ENCODE results near the gene SLC26A1.

The SLC26A1 gene

GRCh38 chr4:952881-953573, 40.2 kb downstream of the SLC26A1 start:
- no peak for TF ChIP-seq REST (IDR thresholded peaks at IDR 0.05; ENCODE audit: insufficient read depth in 1 of 2, low read depth in 2 of 2, low read length in 2 of 2)
- no peak for TF ChIP-seq TAF1 (IDR thresholded peaks at IDR 0.05; ENCODE audit: borderline replicate concordance, insufficient read depth, low read length)
- no peak for TF ChIP-seq POLR2AphosphoS5 (IDR thresholded peaks at IDR 0.05; ENCODE audit: low read depth, low read length)
- no peak for TF ChIP-seq FOXP2 (optimal IDR thresholded peaks at IDR 0.05; ENCODE audit: borderline replicate concordance, extremely low read depth, extremely low read length, insufficient read depth)
- no peak for TF ChIP-seq SIN3A (IDR thresholded peaks at IDR 0.05; ENCODE audit: borderline replicate concordance, insufficient read depth, low read length)

GRCh38 chr4:951594-952468, 41.4 kb downstream of the SLC26A1 start:
- TF ChIP-seq REST (IDR thresholded peaks at IDR 0.05; ENCODE audit: insufficient read depth in 1 of 2, low read depth in 2 of 2, low read length in 2 of 2) (no peak), TAF1 (IDR thresholded peaks at IDR 0.05; ENCODE audit: borderline replicate concordance, insufficient read depth, low read length) (no peak), FOXP2 (optimal IDR thresholded peaks at IDR 0.05; ENCODE audit: borderline replicate concordance, extremely low read depth, extremely low read length, insufficient read depth) (no peak), SIN3A (IDR thresholded peaks at IDR 0.05; ENCODE audit: borderline replicate concordance, insufficient read depth, low read length) (no peak), POLR2AphosphoS5 (IDR thresholded peaks at IDR 0.05; ENCODE audit: low read depth, low read length) (no peak)

GRCh38 chr4:951186-951585, 42.0 kb downstream of the SLC26A1 start:
- TF ChIP-seq POLR2AphosphoS5 (IDR thresholded peaks at IDR 0.05; ENCODE audit: low read depth, low read length), result no peak
- no peak for TF ChIP-seq FOXP2 (optimal IDR thresholded peaks at IDR 0.05; ENCODE audit: borderline replicate concordance, extremely low read depth, extremely low read length, insufficient read depth)
- TF ChIP-seq TAF1 (IDR thresholded peaks at IDR 0.05; ENCODE audit: borderline replicate concordance, insufficient read depth, low read length), result no peak
- no peak for TF ChIP-seq SIN3A (IDR thresholded peaks at IDR 0.05; ENCODE audit: borderline replicate concordance, insufficient read depth, low read length)
- no peak for TF ChIP-seq REST (IDR thresholded peaks at IDR 0.05; ENCODE audit: insufficient read depth in 1 of 2, low read depth in 2 of 2, low read length in 2 of 2)

- TF ChIP-seq SIN3A (IDR thresholded peaks at IDR 0.05; ENCODE audit: borderline replicate concordance, insufficient read depth, low read length), result no peak
- no peak for TF ChIP-seq POLR2AphosphoS5 (IDR thresholded peaks at IDR 0.05; ENCODE audit: low read depth, low read length)
- no peak for TF ChIP-seq REST (IDR thresholded peaks at IDR 0.05; ENCODE audit: insufficient read depth in 1 of 2, low read depth in 2 of 2, low read length in 2 of 2)
- TF ChIP-seq TAF1 (IDR thresholded peaks at IDR 0.05; ENCODE audit: borderline replicate concordance, insufficient read depth, low read length), result no peak
- TF ChIP-seq FOXP2 (optimal IDR thresholded peaks at IDR 0.05; ENCODE audit: borderline replicate concordance, extremely low read depth, extremely low read length, insufficient read depth), result no peak
Observed at GRCh38 chr4:950136-951020, 42.8 kb downstream of the SLC26A1 start.

Data from PFSK-1 (cell line).